Right hindlimb (tissue), 1 donor: Measurements from ENCODE around the gene CAPNS2.
"Not testable (repeated sequence)": the region's sequence is repeated elsewhere in the genome, so short reads cannot be mapped to it uniquely, and the experiment has no call there.

Experiments used
- DNase-seq: peaks from one replicate; pipeline ENCODE4 v3.0.0-alpha.2; 2018

CAPNS2 gene

GRCh38 chr16:55569025-55569424, 2.5 kb downstream of the CAPNS2 start:
- DNase-seq, result peak; percentile 66

GRCh38 chr16:55570159-55570558, 3.7 kb downstream of the CAPNS2 start:
- no peak for DNase-seq

GRCh38 chr16:55571191-55571897, 4.9 kb downstream of the CAPNS2 start:
- no peak for DNase-seq

GRCh38 chr16:55572439-55572838, 6.0 kb downstream of the CAPNS2 start:
- DNase-seq, result no peak

- no peak for DNase-seq
These were observed 8.3 kb downstream of the CAPNS2 start for GRCh38 chr16:55574811-55575210.

GRCh38 chr16:55575496-55575895, 9.0 kb downstream of the CAPNS2 start:
- DNase-seq, result no peak

GRCh38 chr16:55576384-55576783, 9.9 kb downstream of the CAPNS2 start:
- DNase-seq, result peak; percentile 90

GRCh38 chr16:55577887-55578286, 11.4 kb downstream of the CAPNS2 start:
- no peak for DNase-seq

- no peak for DNase-seq
These were observed 19.1 kb downstream of the CAPNS2 start for GRCh38 chr16:55585631-55586030.

GRCh38 chr16:55588799-55589198, 22.3 kb downstream of the CAPNS2 start:
- no peak for DNase-seq

GRCh38 chr16:55592306-55592705, 25.8 kb downstream of the CAPNS2 start:
- no peak for DNase-seq

GRCh38 chr16:55597928-55598327, 31.4 kb downstream of the CAPNS2 start:
- DNase-seq, result no peak

- DNase-seq, result no peak
These were observed 39.4 kb downstream of the CAPNS2 start for GRCh38 chr16:55605754-55606336.

GRCh38 chr16:55613613-55614335, 47.3 kb downstream of the CAPNS2 start:
- DNase-seq, result no peak

GRCh38 chr16:55615071-55615470, 48.6 kb downstream of the CAPNS2 start:
- no peak for DNase-seq

GRCh38 chr16:55615670-55616069, 49.2 kb downstream of the CAPNS2 start:
- not testable (repeated sequence) for DNase-seq
